Activated T-helper 1 cell treated with anti-CD3 and anti-CD28 coated beads, Interleukin-12 subunit alpha, Interleukin-12 subunit beta, Interleukin-2, Interleukin-4 antibody, amounts not matched to agents 30 ng/mL and 10 ng/mL and 1 ng/mL, durations not matched to agents 14 hours and 24 hours and 36 hours (primary cell): ENCODE measurements around the gene TNS4. TPM values are rescaled to one million over a fixed set of nuclear protein-coding genes. Genes with fewer than 3 reads are reported as not detected.

Experiments
- DNase-seq: peaks from one replicate; pipeline ENCODE4 v3.0.0; 2021; ENCODE audit warnings: low spot score
- H3K27ac Mint-ChIP-seq: one replicate; pipeline ENCODE4 v1.8.0; 2021; ENCODE audit warnings: mild to moderate bottlenecking, mixed read lengths
- H3K27me3 Mint-ChIP-seq: one replicate; pipeline ENCODE4 v1.8.0; 2022; ENCODE audit warnings: mild to moderate bottlenecking, moderate library complexity, mixed read lengths; ENCODE audit not compliant: insufficient read depth
- H3K36me3 Mint-ChIP-seq: one replicate; pipeline ENCODE4 v1.8.0; 2021; ENCODE audit warnings: low read depth, mixed read lengths
- H3K4me1 Mint-ChIP-seq: one replicate; pipeline ENCODE4 v1.8.0; 2021; ENCODE audit warnings: low read depth, mixed read lengths
- H3K4me3 Mint-ChIP-seq: one replicate; pipeline ENCODE4 v1.8.0; 2021; ENCODE audit warnings: mild to moderate bottlenecking, moderate library complexity, mixed read lengths
- H3K9me3 Mint-ChIP-seq: one replicate; pipeline ENCODE4 v1.8.0; 2021; ENCODE audit warnings: mixed read lengths
- intact Hi-C: fragments of 100-400 bp; cut with micrococcal nuclease; formaldehyde crosslinking; loops from one replicate; pipeline ENCODE4 v1.15.1; 2024
- total RNA-seq: library from RNA; stranded (reverse); gene quantifications from 2 replicates; pipeline ENCODE4 v1.2.3, GENCODE V29; 2022

TNS4 gene
- total RNA-seq, 1 donor from 2014 or later: 14.5 TPM

GRCh38 chr17:40480501-40481003, 20.9 kb downstream of the TNS4 start:
- peak; percentile 76 for DNase-seq
- Mint-ChIP-seq H3K4me3 (peak overlapping the region; percentile 84), H3K4me1 (peaks cover 84% of the 10 kb centered on the region), H3K27me3 (no peaks in the 10 kb centered on the region), H3K27ac (peak overlapping the region; percentile 99), H3K36me3 (peaks cover 14% of the 10 kb centered on the region), H3K9me3 (no peaks in the 10 kb centered on the region)
- intact Hi-C loops: loop anchor here (1.0 to 2.0 kb wide), 9 partner anchors 35 to 158 kb away; partner anchors contain the start of gene TOP2A

DNA sequence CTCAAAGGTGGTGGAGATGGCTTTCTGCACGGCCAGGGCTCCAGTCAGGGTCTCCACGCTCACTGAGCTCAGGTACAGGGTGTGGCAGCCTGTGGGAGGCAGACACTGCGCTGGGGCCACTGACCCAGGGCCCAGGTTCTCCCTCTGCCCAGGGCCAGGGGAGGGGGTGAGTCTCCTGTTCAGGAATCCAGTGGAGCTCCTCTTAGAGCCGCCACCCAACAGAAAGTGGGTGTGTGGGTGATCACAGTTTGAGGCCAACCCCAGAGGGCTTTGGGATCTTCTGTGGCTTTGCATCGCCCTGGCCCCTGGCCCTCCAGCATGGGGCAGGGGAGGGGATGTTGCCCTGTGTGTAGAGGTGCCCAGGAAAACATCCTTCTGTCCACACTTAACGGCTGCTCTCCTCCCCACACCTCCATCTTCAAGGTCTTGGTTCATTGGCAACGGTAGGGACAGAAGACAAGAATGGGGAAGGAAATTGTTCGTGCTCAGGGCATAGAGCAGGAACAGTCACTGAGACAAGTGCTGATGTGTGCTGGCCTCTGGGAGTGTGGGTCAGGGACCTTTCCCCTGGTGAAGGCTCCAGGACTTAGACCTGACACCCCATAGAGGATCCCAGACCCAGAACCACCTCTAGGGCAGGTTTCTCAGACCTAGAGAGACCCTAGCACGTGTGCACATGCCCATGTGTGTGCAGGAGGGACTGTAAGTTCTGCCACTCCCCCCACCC, 21.5 kb downstream of the TNS4 start:
- H3K9me3 Mint-ChIP-seq: no peaks in the 10 kb centered on the region
- no peak for DNase-seq
- peaks cover 77% of the 10 kb centered on the region for H3K4me1 Mint-ChIP-seq
- H3K36me3 Mint-ChIP-seq: peaks cover 13% of the 10 kb centered on the region
- no peaks in the 10 kb centered on the region for H3K27me3 Mint-ChIP-seq
- peak overlapping the region; percentile 99 for H3K27ac Mint-ChIP-seq
- intact Hi-C loops: loop anchor here (1.0 to 5.0 kb wide), 10 partner anchors 35 to 157 kb away; partner anchors contain the start of gene TOP2A
- H3K4me3 Mint-ChIP-seq: peak overlapping the region; percentile 84

GRCh38 chr17:40478486-40478885, 22.9 kb downstream of the TNS4 start:
- Mint-ChIP-seq H3K4me3 (no peak overlapping the region), H3K27me3 (no peaks in the 10 kb centered on the region), H3K36me3 (peaks cover 13% of the 10 kb centered on the region), H3K9me3 (no peaks in the 10 kb centered on the region), H3K27ac (peak overlapping the region; percentile 81), H3K4me1 (peaks cover 63% of the 10 kb centered on the region)
- no peak for DNase-seq
- intact Hi-C loops: loop anchor here (5.0 kb wide), 1 partner anchor 76 kb away; no protein-coding TSS in a partner anchor

GRCh38 chr17:40477796-40478195, 23.6 kb downstream of the TNS4 start:
- Mint-ChIP-seq H3K27ac (peak overlapping the region; percentile 61), H3K9me3 (no peaks in the 10 kb centered on the region), H3K4me1 (peaks cover 58% of the 10 kb centered on the region), H3K27me3 (no peaks in the 10 kb centered on the region), H3K4me3 (no peak overlapping the region), H3K36me3 (peaks cover 13% of the 10 kb centered on the region)
- DNase-seq: no peak
- intact Hi-C loops: loop anchor here (5.0 kb wide), 1 partner anchor 75 kb away; no protein-coding TSS in a partner anchor

- intact Hi-C loops: loop anchor here (5.0 kb wide), 1 partner anchor 73 kb away; no protein-coding TSS in a partner anchor
- H3K36me3 Mint-ChIP-seq: peaks cover 5% of the 10 kb centered on the region
- H3K27ac Mint-ChIP-seq: no peak overlapping the region
Measured at GRCh38 chr17:40475234-40475908, 26.1 kb downstream of the TNS4 start.

DNA sequence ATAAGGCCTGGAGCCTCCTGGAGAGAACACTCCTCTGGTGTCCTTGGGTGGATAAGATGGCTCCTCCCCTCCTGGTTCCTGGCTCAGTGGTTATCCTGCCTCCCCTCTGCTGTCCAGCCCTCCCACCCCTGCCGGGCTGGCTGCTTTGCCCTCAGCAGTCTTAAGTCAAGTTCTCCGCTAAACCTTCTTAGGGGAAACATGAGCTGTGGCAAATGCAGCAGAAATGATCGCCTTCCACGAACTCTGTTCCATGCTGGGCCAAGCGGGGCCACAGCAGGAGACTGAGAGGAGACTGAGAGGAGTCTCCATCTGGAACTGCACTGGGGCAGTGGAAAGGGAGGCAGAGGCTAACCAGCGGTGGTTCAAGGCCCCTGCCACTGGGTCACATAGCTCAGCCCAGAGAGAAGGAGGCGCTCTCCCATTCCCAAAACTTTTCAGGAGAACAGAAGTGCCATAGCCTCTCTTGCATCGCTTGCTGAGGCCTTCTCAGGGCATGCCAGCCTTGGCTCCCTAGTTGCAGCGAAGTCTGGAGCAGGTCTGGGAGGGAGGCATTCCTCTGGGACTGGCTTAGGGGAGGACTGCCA, 26.9 kb downstream of the TNS4 start:
- no peak for DNase-seq
- H3K27ac Mint-ChIP-seq: no peak overlapping the region
- H3K4me1 Mint-ChIP-seq: peaks cover 25% of the 10 kb centered on the region
- no peaks in the 10 kb centered on the region for H3K9me3 Mint-ChIP-seq
- peaks cover 3% of the 10 kb centered on the region for H3K27me3 Mint-ChIP-seq
- intact Hi-C loops: loop anchor here (5.0 kb wide), 1 partner anchor 72 kb away; no protein-coding TSS in a partner anchor
- H3K4me3 Mint-ChIP-seq: no peak overlapping the region
- peaks cover 5% of the 10 kb centered on the region for H3K36me3 Mint-ChIP-seq

More at GRCh38 chr17:40475234-40475908, 26.1 kb downstream of the TNS4 start:
- Mint-ChIP-seq H3K27me3 (no peaks in the 10 kb centered on the region), H3K4me3 (no peak overlapping the region), H3K9me3 (no peaks in the 10 kb centered on the region), H3K4me1 (peaks cover 33% of the 10 kb centered on the region)
- DNase-seq: no peak

- peaks cover 1% of the 10 kb centered on the region for H3K36me3 Mint-ChIP-seq
- no peaks in the 10 kb centered on the region for H3K9me3 Mint-ChIP-seq
- H3K4me3 Mint-ChIP-seq: no peak overlapping the region
- H3K27me3 Mint-ChIP-seq: peaks cover 4% of the 10 kb centered on the region
- DNase-seq: no peak
- peaks cover 18% of the 10 kb centered on the region for H3K4me1 Mint-ChIP-seq
- intact Hi-C loops: no loop called here
- peak overlapping the region; percentile 18 for H3K27ac Mint-ChIP-seq
Measured at GRCh38 chr17:40473573-40474365, 27.7 kb downstream of the TNS4 start.

- Mint-ChIP-seq H3K27ac (peak overlapping the region; percentile 1), H3K4me1 (peaks cover 15% of the 10 kb centered on the region)
- intact Hi-C loops: no loop called here
Measured at GRCh38 chr17:40472733-40473452, 28.5 kb downstream of the TNS4 start.

GRCh38 chr17:40471846-40472732, 29.3 kb downstream of the TNS4 start:
- Mint-ChIP-seq H3K9me3 (no peaks in the 10 kb centered on the region), H3K27ac (no peak overlapping the region), H3K4me1 (peaks cover 10% of the 10 kb centered on the region), H3K36me3 (no peaks in the 10 kb centered on the region), H3K4me3 (no peak overlapping the region), H3K27me3 (peaks cover 4% of the 10 kb centered on the region)
- intact Hi-C loops: no loop called here
- DNase-seq: no peak

More at GRCh38 chr17:40472733-40473452, 28.5 kb downstream of the TNS4 start:
- no peak for DNase-seq
- H3K4me3 Mint-ChIP-seq: no peak overlapping the region
- no peaks in the 10 kb centered on the region for H3K9me3 Mint-ChIP-seq
- H3K27me3 Mint-ChIP-seq: peaks cover 4% of the 10 kb centered on the region
- no peaks in the 10 kb centered on the region for H3K36me3 Mint-ChIP-seq

- intact Hi-C loops: no loop called here
- H3K4me1 Mint-ChIP-seq: peaks cover 1% of the 10 kb centered on the region
- no peak overlapping the region for H3K27ac Mint-ChIP-seq
- no peaks in the 10 kb centered on the region for H3K36me3 Mint-ChIP-seq
- DNase-seq: no peak
- no peak overlapping the region for H3K4me3 Mint-ChIP-seq
- H3K9me3 Mint-ChIP-seq: no peaks in the 10 kb centered on the region
- H3K27me3 Mint-ChIP-seq: peaks cover 4% of the 10 kb centered on the region
Measured at GRCh38 chr17:40470932-40471828, 30.2 kb downstream of the TNS4 start.
